ENCODE measurements around the gene FYN. TPM values are rescaled to one million over a fixed set of nuclear protein-coding genes. Genes with fewer than 3 reads are reported as not detected.
"Not testable (repeated sequence)": the region's sequence is repeated elsewhere in the genome, so short reads cannot be mapped to it uniquely, and the experiment has no call there.

FYN gene
- total RNA-seq, 4 donors from 2014 or later: 37.8 to 65.8 (median 53.8) TPM

DNA sequence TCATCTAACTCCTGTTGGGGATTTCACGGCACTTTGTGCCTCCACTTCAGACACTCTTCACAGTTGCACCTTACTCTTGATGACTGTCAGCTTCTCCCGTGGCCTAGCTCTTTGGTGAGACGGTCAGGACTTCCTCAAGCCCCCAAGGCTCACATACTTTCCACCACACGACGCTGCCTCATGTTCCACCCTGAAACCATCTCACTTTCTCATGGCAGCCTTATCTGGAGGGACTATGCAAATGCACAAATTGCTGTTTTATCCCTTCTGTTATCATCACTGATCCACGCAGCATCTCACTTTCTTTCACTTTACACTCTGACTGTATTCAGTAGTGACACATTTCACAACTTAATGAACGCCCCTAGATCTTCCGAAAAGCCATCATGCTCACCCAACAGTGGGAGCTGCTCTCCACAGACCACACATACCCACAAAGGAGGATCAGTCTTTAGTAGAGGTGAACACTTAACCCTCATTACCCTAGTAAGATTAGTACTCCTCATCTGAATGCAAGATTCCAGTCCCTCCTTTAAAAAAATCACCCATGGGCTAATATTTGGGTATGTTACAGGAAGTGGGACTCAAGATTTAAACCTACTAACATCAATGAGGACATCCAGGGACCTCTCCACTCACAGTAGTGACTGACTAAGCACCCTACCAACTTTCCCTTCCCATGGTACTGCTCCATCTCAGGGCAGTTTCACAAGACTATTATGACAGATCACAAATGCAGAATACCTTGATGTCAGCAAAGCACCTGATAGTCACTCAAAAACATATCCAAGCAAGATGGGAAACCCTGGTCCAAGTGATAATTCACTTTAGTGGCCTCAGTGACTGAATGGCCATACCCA lies 35.4 kb downstream of the FYN start:
- Histone ChIP-seq H3K4me1 (peaks cover 4 to 15% (median 13%) of the 10 kb centered on the region in 4 donors), H3K27me3 (no peaks in the 10 kb centered on the region), H3K36me3 (no peaks in the 10 kb centered on the region), H3K27ac (replicated peaks in 1 of 4) (no peak overlapping the region), H3K4me3 (no peak overlapping the region), H3K9me3 (no peaks in the 10 kb centered on the region)
- intact Hi-C loops (cut with DNase I): no loop called here
- TF ChIP-seq EP300 (IDR thresholded peaks at IDR 0.05): no peak
- TF ChIP-seq, protein P1, sequence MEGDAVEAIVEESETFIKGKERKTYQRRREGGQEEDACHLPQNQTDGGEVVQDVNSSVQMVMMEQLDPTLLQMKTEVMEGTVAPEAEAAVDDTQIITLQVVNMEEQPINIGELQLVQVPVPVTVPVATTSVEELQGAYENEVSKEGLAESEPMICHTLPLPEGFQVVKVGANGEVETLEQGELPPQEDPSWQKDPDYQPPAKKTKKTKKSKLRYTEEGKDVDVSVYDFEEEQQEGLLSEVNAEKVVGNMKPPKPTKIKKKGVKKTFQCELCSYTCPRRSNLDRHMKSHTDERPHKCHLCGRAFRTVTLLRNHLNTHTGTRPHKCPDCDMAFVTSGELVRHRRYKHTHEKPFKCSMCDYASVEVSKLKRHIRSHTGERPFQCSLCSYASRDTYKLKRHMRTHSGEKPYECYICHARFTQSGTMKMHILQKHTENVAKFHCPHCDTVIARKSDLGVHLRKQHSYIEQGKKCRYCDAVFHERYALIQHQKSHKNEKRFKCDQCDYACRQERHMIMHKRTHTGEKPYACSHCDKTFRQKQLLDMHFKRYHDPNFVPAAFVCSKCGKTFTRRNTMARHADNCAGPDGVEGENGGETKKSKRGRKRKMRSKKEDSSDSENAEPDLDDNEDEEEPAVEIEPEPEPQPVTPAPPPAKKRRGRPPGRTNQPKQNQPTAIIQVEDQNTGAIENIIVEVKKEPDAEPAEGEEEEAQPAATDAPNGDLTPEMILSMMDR (IDR thresholded peaks at IDR 0.05): no peak
- no peak for TF ChIP-seq POLR2A (IDR thresholded peaks at IDR 0.05; ENCODE audit: low read depth)
- DNase-seq (ENCODE audit: extremely low spot score): no peak
- WGBS: 92% methylated on average over 8 of the region's 8 CpGs

DNA sequence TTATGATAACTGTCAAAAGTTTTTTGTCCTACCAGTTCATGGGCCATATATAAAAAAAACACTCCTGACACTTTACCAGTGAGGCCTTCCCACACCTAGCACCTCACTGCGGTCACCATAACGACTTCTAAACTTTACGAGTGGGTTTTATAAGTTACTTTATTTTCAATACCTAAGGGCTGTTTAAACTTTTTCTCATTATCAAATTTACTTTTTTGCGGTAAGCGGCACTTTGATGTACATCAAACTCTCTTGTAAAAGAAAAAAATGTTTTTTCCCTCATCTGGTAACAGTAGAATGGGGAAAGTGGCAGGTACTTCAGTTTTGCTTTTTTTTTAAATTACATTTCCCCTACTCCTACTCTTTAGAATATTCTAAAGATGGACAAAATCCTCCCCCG lies 36.2 kb downstream of the FYN start:
- H3K36me3 ChIP-seq: no peaks in the 10 kb centered on the region
- no peaks in the 10 kb centered on the region for H3K27me3 ChIP-seq
- peaks cover 0 to 12% (median 6%) of the 10 kb centered on the region in 4 donors for H3K4me1 ChIP-seq
- H3K27ac ChIP-seq (replicated peaks in 1 of 4): no peak overlapping the region
- H3K4me3 ChIP-seq: no peak overlapping the region
- no peaks in the 10 kb centered on the region for H3K9me3 ChIP-seq
- no peak for DNase-seq (ENCODE audit: extremely low spot score)
- intact Hi-C loops (cut with DNase I): no loop called here
- 98% methylated on average over 6 of the region's 6 CpGs for WGBS
- TF ChIP-seq EP300 (IDR thresholded peaks at IDR 0.05) (no peak), POLR2AphosphoS5 (IDR thresholded peaks at IDR 0.05) (no peak), POLR2A (IDR thresholded peaks at IDR 0.05; ENCODE audit: low read depth) (no peak)
- TF ChIP-seq, protein P1 (IDR thresholded peaks at IDR 0.05): no peak

DNA sequence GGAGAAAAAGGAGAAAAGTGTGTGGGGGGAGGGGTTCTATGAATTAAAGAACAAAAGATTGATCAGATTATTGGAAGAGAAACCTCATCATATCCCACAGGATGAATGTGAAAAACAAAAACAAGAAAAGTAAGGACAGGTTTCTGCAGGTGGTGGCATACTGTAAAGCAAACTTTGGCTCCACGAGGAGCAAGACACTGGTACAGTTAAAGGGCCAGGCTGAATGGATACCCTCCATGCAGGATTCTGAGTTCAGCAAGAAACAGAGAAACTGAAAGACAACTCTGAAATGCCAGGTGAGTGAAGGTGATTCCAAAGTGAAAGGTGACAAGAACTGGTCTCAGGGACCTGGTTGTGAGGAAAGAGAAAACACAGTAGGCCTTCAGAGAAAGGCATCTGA lies 37.4 kb downstream of the FYN start:
- Histone ChIP-seq H3K36me3 (no peaks in the 10 kb centered on the region), H3K27me3 (no peaks in the 10 kb centered on the region), H3K4me1 (peaks cover 0 to 16% (median 3%) of the 10 kb centered on the region in 4 donors), H3K9me3 (no peaks in the 10 kb centered on the region), H3K4me3 (no peak overlapping the region), H3K27ac (replicated peaks in 1 of 4) (no peak overlapping the region)
- TF ChIP-seq POLR2AphosphoS5 (IDR thresholded peaks at IDR 0.05) (no peak), EP300 (IDR thresholded peaks at IDR 0.05) (no peak), POLR2A (IDR thresholded peaks at IDR 0.05; ENCODE audit: low read depth) (no peak)
- TF ChIP-seq, protein P1 (IDR thresholded peaks at IDR 0.05): no peak
- 77% methylated on average over 1 of the region's 1 CpG for WGBS
- no peak for DNase-seq (ENCODE audit: extremely low spot score)
- intact Hi-C loops (cut with DNase I): no loop called here

DNA sequence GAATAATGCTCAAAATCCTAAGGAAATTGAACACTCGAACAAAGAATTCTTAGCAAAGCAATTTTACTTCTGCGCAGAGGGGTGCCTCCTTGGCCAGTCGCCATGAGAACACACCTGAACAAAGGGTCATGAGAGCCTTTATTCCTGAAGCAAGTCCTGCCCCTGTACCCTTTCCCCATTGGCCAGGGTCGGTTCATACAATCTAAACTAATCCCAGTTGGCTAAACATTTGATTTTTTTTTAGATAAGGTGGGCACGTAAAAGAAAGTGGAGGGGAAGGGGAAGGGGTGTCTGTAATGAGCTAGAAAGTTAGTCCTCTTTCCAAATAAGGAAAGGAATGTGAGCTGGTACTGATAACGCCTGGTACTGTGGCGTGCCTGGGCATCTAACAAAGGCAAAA lies 37.9 kb downstream of the FYN start:
- 89% methylated on average over 7 of the region's 7 CpGs for WGBS
- H3K27me3 ChIP-seq; H3K36me3 ChIP-seq; DNase-seq (ENCODE audit: extremely low spot score); H3K4me3 ChIP-seq; H3K9me3 ChIP-seq; H3K27ac ChIP-seq (replicated peaks in 1 of 4); intact Hi-C loops (cut with DNase I): not testable (repeated sequence)
- peaks cover 0 to 16% (median 3%) of the 10 kb centered on the region in 4 donors for H3K4me1 ChIP-seq

DNA sequence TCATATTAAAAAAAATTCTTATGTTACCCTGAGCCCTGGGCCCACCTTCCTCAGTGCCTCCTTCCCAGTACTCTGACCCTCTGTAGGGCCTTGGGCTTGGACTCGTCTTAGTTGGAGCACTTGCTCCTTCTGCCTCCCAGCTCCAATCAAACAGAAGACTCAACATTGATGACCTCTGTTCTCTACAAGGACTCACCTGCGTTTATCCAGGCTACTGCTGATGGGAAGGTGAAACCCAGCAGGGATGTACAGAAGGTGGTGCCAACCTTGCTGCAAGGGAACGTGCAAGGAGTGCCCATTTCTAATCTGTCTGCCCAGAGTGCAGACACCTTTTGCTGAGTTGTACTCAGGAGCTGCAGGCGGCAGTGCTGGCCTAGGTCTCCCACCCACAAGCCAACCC lies 38.9 kb downstream of the FYN start:
- Histone ChIP-seq H3K36me3 (no peaks in the 10 kb centered on the region), H3K27ac (replicated peaks in 1 of 4) (no peak overlapping the region), H3K9me3 (no peaks in the 10 kb centered on the region), H3K27me3 (no peaks in the 10 kb centered on the region), H3K4me3 (no peak overlapping the region), H3K4me1 (peaks cover 0 to 16% (median 3%) of the 10 kb centered on the region in 4 donors)
- DNase-seq (ENCODE audit: extremely low spot score): no peak
- TF ChIP-seq, protein P1 (IDR thresholded peaks at IDR 0.05): no peak
- TF ChIP-seq POLR2AphosphoS5 (IDR thresholded peaks at IDR 0.05) (no peak), POLR2A (IDR thresholded peaks at IDR 0.05; ENCODE audit: low read depth) (no peak), EP300 (IDR thresholded peaks at IDR 0.05) (no peak)
- 95% methylated on average over 3 of the region's 4 CpGs for WGBS
- intact Hi-C loops (cut with DNase I): no loop called here

Measured in esophagus muscularis mucosa (tissue), 4 donors.